Peyer's patch (tissue), 4 donors: Measurements from ENCODE around the gene GAS6. TPM values are rescaled to one million over a fixed set of nuclear protein-coding genes. Genes with fewer than 3 reads are reported as not detected.

Source experiments
- DNase-seq, 3 donors: peaks; one replicate each; pipeline ENCODE4 v3.0.0-alpha.2; 2017 to 2019
- H3K27ac ChIP-seq, 4 donors: fragments of 200-600 bp; sonication (generic); one replicate each; pipeline ENCODE4 v1.5.1; 2016 to 2019
- H3K27me3 ChIP-seq, 2 donors: fragments of 200-600 bp; sonication (generic); one replicate each; pipeline ENCODE4 v1.5.1; 2019
- H3K36me3 ChIP-seq, 3 donors: fragments of 200-600 bp; sonication (generic); one replicate each; pipeline ENCODE4 v1.5.1; 2016 to 2019
- H3K4me1 ChIP-seq, 4 donors: fragments of 200-600 bp; sonication (generic); one replicate each; pipeline ENCODE4 v1.5.1; 2016 to 2019
- H3K4me3 ChIP-seq, 4 donors: fragments of 200-600 bp; sonication (generic); 1 replicate in 3 of 4; 2 replicates in 1 of 4; pipeline ENCODE4 v1.5.1; 2016 to 2019; ENCODE audit warnings: mild to moderate bottlenecking in 1 of 4
- H3K9me3 ChIP-seq, 4 donors: fragments of 200-600 bp; sonication (generic); one replicate each; pipeline ENCODE4 v1.5.1; 2016 to 2019; ENCODE audit warnings: mild to moderate bottlenecking in 1 of 4
- POLR2A ChIP-seq, 2 donors: fragments of 450-650 bp; IDR thresholded peaks; one replicate each; pipeline ENCODE4 v1.5.1; 2017; ENCODE audit warnings: antibody characterized with exemption in 2 of 2, mild to moderate bottlenecking in 2 of 2, moderate library complexity in 2 of 2
- total RNA-seq, 4 donors: library from RNA; depleted of rRNA; stranded (reverse); fragments of >200 nt; gene quantifications; one replicate each; pipeline ENCODE4 v1.1.0, GENCODE V29; 2016
- TF ChIP-seq, protein P1 (sequence below), 6 experiments: fragments of 450-650 bp in 4 of 6; fragments of 200-600 bp in 2 of 6; sonication (generic) in 1 of 6; IDR thresholded peaks; one replicate each; pipeline ENCODE4 v1.5.1; 2017 to 2019; ENCODE audit warnings: antibody characterized with exemption in 6 of 6, mild to moderate bottlenecking in 3 of 6, moderate library complexity in 1 of 6

GAS6 gene
- total RNA-seq, 4 donors from 2014 or later, result 132 to 226 (median 154) TPM

DNA sequence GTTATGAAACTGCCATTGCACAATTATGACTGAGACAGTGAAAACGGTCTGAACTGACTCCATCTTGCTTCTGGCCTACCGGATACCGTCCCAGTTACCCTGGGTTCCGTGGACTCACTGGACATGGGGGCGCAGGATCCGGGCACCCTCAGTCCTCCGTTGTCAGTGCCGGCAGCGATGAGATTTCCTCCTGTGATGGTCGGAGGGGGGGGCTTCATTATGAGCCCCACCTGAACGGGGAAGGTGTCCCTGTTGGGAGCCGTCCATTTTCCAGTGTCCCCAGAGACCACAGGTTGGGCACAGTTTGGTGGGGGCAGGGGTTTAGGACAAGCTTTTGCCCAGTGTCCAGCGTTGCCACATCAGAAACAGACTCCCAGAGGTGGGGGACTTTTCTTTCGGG, 81.4 kb downstream of the GAS6 start:
- Histone ChIP-seq H3K4me1 (no peaks in the 10 kb centered on the region), H3K9me3 (no peaks in the 10 kb centered on the region), H3K4me3 (no peak overlapping the region), H3K27me3 (no peaks in the 10 kb centered on the region), H3K27ac (no peak overlapping the region), H3K36me3 (no peaks in the 10 kb centered on the region)
- DNase-seq, result peak in 1 of 3 donors; percentile 29
- TF ChIP-seq POLR2A (IDR thresholded peaks at IDR 0.05), result no peak
- TF ChIP-seq, protein P1, sequence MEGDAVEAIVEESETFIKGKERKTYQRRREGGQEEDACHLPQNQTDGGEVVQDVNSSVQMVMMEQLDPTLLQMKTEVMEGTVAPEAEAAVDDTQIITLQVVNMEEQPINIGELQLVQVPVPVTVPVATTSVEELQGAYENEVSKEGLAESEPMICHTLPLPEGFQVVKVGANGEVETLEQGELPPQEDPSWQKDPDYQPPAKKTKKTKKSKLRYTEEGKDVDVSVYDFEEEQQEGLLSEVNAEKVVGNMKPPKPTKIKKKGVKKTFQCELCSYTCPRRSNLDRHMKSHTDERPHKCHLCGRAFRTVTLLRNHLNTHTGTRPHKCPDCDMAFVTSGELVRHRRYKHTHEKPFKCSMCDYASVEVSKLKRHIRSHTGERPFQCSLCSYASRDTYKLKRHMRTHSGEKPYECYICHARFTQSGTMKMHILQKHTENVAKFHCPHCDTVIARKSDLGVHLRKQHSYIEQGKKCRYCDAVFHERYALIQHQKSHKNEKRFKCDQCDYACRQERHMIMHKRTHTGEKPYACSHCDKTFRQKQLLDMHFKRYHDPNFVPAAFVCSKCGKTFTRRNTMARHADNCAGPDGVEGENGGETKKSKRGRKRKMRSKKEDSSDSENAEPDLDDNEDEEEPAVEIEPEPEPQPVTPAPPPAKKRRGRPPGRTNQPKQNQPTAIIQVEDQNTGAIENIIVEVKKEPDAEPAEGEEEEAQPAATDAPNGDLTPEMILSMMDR (IDR thresholded peaks at IDR 0.05), result no peak

DNA sequence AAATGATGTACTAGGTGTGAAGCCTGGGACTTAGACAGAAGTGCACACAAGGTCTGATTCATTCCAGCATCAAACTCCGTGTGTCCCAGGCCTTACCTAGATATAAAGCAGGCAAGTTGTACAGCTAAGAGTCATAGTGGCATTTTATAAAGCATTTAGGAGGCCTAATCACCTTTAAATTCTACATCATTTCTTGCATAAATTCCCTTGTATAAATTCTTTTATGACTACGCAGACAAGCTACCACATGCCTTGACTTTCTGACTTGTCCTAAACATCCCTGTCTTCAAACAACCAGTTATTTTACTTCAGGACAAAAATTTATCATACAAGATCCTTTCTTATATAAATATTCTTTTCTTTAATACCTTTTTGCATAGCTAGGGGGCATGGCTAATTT, 82.3 kb downstream of the GAS6 start:
- TF ChIP-seq, protein P1 (IDR thresholded peaks at IDR 0.05), result no peak
- no peak for TF ChIP-seq POLR2A (IDR thresholded peaks at IDR 0.05)
- no peak overlapping the region for H3K4me3 ChIP-seq
- no peak for DNase-seq
- H3K27ac ChIP-seq, result no peak overlapping the region
- no peaks in the 10 kb centered on the region for H3K36me3 ChIP-seq
- no peaks in the 10 kb centered on the region for H3K27me3 ChIP-seq
- H3K4me1 ChIP-seq, result no peaks in the 10 kb centered on the region
- no peaks in the 10 kb centered on the region for H3K9me3 ChIP-seq

DNA sequence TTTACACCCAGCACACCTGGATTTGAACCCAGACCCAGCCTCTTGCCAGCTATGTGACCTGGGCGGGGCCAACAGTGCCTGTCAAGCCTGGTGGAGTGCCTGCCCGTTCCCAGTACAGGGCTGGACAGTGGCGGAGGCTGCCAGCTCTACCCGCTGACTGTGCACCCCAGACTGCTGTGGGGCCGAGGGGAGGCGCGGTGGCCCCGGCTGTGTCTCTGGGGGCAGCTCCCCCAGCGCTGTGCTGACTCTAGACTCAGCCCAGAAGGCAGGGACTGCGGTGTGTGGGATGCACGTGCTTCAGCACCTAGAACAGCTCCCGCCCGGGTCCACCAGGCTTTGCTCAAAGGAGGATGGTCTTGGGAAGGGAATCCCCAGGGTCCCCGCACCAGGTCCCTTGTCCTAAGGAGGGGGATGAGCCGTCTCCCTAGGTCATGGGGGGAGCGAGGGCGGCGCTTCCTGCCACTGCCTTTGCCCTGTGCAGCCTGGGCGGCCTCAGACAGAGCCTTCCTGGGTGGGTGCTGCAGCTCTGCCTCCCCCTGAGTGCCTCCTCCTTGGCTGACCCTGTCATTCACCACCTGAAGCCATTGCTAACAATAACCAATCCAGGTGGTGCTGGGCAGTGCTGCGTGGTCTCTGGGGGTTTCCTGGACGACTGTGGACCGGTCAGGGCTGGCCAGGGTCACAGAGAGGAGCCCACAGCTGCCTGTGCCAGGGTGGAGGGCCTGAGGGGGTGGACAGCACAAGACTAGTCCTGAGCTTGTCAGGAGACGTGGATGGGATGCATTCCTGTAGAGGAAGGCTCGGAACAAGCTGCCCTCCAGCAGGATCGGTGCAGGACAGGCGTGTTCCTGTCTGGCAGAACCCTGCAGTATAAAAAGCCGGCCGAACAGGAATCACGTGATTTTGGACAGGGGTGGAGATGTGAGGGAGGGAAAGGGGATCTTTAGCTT, 86.3 kb downstream of the GAS6 start:
- Histone ChIP-seq H3K27me3 (no peaks in the 10 kb centered on the region), H3K4me3 (no peak overlapping the region)
- DNase-seq, result peak in 1 of 3 donors; percentile 39

DNA sequence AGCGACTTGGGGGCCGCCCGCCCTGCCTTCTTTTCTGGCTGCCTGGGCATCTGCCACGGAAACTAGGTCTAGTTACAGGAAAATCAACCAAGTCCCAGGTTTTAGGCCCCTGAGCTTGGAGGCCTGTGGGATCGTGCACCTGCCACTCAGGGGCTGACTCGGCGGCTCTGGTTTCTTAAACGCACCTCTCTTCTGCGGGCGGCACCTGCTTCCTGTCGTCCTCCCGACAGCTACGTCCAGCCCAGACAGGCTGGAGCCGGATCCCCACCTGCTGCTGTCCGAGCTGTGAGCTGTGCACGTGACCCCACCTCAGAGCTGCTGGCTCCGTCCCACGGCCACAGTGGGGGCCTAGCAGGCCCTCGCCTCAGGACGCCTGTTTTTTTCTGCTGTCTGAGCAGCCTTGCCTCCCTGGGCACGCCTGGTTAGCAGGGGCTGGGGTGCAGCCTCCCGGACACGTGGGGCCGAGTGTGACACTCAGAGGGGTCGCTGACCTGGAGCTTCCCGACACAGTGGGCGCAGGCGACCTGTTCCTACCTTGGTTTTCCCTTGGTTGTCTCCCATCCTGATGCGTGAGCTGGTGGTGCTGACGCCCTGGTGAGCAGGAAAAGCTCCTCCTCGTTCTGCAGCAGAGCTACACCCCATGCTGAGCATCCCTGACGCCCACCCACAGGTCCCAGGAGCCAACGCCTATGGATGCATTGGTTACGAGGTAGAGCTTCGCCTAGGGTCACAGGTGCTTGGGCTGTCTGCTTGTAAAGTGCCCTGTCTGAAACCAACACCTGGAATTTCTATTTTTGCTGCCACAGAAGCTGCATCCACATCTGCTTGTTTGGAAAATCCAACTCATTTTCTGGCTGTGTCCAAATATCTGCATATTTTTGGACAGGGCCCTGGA, 87.4 kb downstream of the GAS6 start:
- H3K4me3 ChIP-seq, result no peak overlapping the region
- peak in 1 of 3 donors; percentile 37 for DNase-seq
- no peaks in the 10 kb centered on the region for H3K27me3 ChIP-seq
- no peaks in the 10 kb centered on the region for H3K4me1 ChIP-seq
- H3K9me3 ChIP-seq, result no peaks in the 10 kb centered on the region
- no peaks in the 10 kb centered on the region for H3K36me3 ChIP-seq
- TF ChIP-seq, protein P1 (IDR thresholded peaks at IDR 0.05), result no peak
- TF ChIP-seq POLR2A (IDR thresholded peaks at IDR 0.05), result no peak
- no peak overlapping the region for H3K27ac ChIP-seq

More for the DNA sequence above, 86.3 kb downstream of the GAS6 start:
- H3K27ac ChIP-seq, result no peak overlapping the region
- H3K9me3 ChIP-seq, result no peaks in the 10 kb centered on the region
- H3K36me3 ChIP-seq, result no peaks in the 10 kb centered on the region
- no peaks in the 10 kb centered on the region for H3K4me1 ChIP-seq
- TF ChIP-seq, protein P1 (IDR thresholded peaks at IDR 0.05), result no peak
- no peak for TF ChIP-seq POLR2A (IDR thresholded peaks at IDR 0.05)

DNA sequence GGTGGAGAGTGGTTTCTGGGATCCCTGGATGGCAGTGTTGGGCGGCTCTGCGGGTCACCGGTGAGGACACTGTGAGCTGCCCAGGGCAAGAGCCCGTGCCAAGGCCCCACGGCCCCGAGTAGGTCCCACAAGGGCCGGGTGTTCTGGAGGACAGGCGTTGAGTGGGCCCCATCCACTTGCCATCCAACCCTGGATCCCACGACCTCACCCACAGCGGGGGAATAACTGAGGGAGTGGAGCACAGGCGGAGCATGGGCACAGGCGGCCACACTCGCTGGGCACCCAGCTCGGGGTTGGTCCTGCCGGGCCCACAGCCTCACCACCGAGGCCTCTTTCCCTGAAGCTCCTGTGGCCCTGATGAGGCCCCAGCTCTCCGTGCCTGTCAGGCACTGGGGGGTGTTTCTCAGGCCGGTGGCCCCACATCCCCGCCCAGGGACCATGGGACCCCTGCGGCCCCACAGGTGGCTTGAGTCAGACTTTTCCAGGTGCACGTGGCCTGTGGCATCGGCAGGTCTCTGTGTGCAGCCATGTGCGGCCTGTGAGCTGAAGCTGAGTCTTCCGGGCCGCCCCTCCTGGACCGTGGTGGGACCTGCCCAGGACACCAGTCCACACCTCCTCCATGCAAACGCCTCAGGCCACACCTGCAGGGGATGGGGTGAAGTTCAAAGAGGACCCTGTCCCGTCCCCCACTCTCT, 88.3 kb downstream of the GAS6 start:
- H3K4me3 ChIP-seq, result no peak overlapping the region
- H3K36me3 ChIP-seq, result no peaks in the 10 kb centered on the region
- peak in 1 of 3 donors; percentile 34 for DNase-seq
- H3K27me3 ChIP-seq, result no peaks in the 10 kb centered on the region
- no peak overlapping the region for H3K27ac ChIP-seq
- no peak for TF ChIP-seq POLR2A (IDR thresholded peaks at IDR 0.05)
- TF ChIP-seq, protein P1 (IDR thresholded peaks at IDR 0.05), result no peak
- no peaks in the 10 kb centered on the region for H3K9me3 ChIP-seq
- no peaks in the 10 kb centered on the region for H3K4me1 ChIP-seq
